CD14-positive monocyte (primary cell): ENCODE results near the gene FBH1. TPM values are rescaled to one million over a fixed set of nuclear protein-coding genes. Genes with fewer than 3 reads are reported as not detected.

ENCODE experiments used
- DNase-seq, 3 donors: peaks; one replicate each; pipeline ENCODE4 v3.0.0-alpha.2; 2011 to 2022
- H2AFZ ChIP-seq: 2 replicates; pipeline ENCODE4 v1.6.0; 2012; ENCODE audit warnings: mild to moderate bottlenecking, low read depth, low read length, inconsistent platforms; ENCODE audit not compliant: insufficient read depth, poor library complexity, severe bottlenecking
- H3K27ac ChIP-seq, 2 donors: 1 replicate in 1 of 2; 2 replicates in 1 of 2; pipeline ENCODE4 v1.5.1; 2012 to 2013; ENCODE audit warnings: low read length in 2 of 2, control low read depth in 1 of 2, inconsistent platforms in 1 of 2, low read depth in 1 of 2, mild to moderate bottlenecking in 1 of 2
- H3K27me3 ChIP-seq, 2 donors: one replicate each; pipeline versions ENCODE4 v1.6.0 to v1.6.1; 2011 to 2013; ENCODE audit warnings: low read length in 2 of 2; ENCODE audit not compliant: control insufficient read depth in 2 of 2, insufficient read depth in 2 of 2
- H3K36me3 ChIP-seq, 2 donors: replicated peaks in 1 of 2; 1 replicate in 1 of 2; 2 replicates in 1 of 2; pipeline versions ENCODE4 v1.5.1 to v1.6.1; 2012 to 2013; ENCODE audit warnings: low read length in 2 of 2, control low read depth in 1 of 2, inconsistent platforms in 1 of 2, mild to moderate bottlenecking in 1 of 2; ENCODE audit not compliant: insufficient read depth in 2 of 2, control insufficient read depth in 1 of 2
- H3K4me1 ChIP-seq, 2 donors: 1 replicate in 1 of 2; 2 replicates in 1 of 2; pipeline versions ENCODE4 v1.5.1 to v1.6.1; 2012 to 2013; ENCODE audit warnings: low read length in 2 of 2, control low read depth in 1 of 2, inconsistent platforms in 1 of 2, mild to moderate bottlenecking in 1 of 2, moderate library complexity in 1 of 2; ENCODE audit not compliant: insufficient read depth in 2 of 2, control insufficient read depth in 1 of 2
- H3K4me2 ChIP-seq: replicated peaks from 2 replicates; pipeline ENCODE3; 2012; ENCODE audit warnings: low read length, moderate library complexity, mild to moderate bottlenecking; ENCODE audit not compliant: poor library complexity, severe bottlenecking; ENCODE audit errors: extremely low read depth
- H3K4me3 ChIP-seq, 3 experiments: fragments of 200-600 bp in 1 of 3; sonication (generic) in 1 of 3; replicated peaks in 1 of 3; 1 replicate in 2 of 3; 2 replicates in 1 of 3; pipeline ENCODE4 v1.5.1; 2011 to 2013; ENCODE audit warnings: low read length in 3 of 3, mild to moderate bottlenecking in 3 of 3, control low read depth in 2 of 3, low read depth in 2 of 3, inconsistent platforms in 1 of 3, moderate library complexity in 1 of 3
- H3K79me2 ChIP-seq: 2 replicates; pipeline ENCODE4 v1.6.0; 2012; ENCODE audit warnings: mild to moderate bottlenecking, control low read depth, inconsistent platforms, low read length, moderate library complexity; ENCODE audit not compliant: insufficient read depth
- H3K9ac ChIP-seq: 2 replicates; pipeline ENCODE4 v1.6.0; 2017; ENCODE audit warnings: low read length, mild to moderate bottlenecking; ENCODE audit not compliant: insufficient read depth, poor library complexity, severe bottlenecking
- H3K9me3 ChIP-seq, 2 donors: replicated peaks in 1 of 2; 1 replicate in 1 of 2; 2 replicates in 1 of 2; pipeline versions ENCODE4 v1.5.1 to v1.6.1; 2012 to 2013; ENCODE audit warnings: low read length in 2 of 2, control low read depth in 1 of 2; ENCODE audit not compliant: control insufficient read depth in 1 of 2, insufficient read depth in 1 of 2
- H4K20me1 ChIP-seq: 2 replicates; pipeline ENCODE4 v1.6.0; 2012; ENCODE audit warnings: mild to moderate bottlenecking, low read length, control low read depth, moderate library complexity; ENCODE audit not compliant: insufficient read depth
- H3K27ac Mint-ChIP-seq, 7 donors: one replicate each; pipeline ENCODE4 v1.8.0; 2020; ENCODE audit warnings: mild to moderate bottlenecking in 7 of 7, mixed read lengths in 7 of 7, moderate library complexity in 6 of 7, inconsistent platforms in 2 of 7
- H3K27me3 Mint-ChIP-seq, 3 donors: one replicate each; pipeline ENCODE4 v1.8.0; 2021 to 2022; ENCODE audit warnings: low read depth in 3 of 3, mild to moderate bottlenecking in 3 of 3, mixed read lengths in 3 of 3, moderate library complexity in 3 of 3, inconsistent platforms in 1 of 3
- H3K36me3 Mint-ChIP-seq, 2 donors: one replicate each; pipeline ENCODE4 v1.8.0; 2020; ENCODE audit warnings: mixed read lengths in 2 of 2, inconsistent platforms in 1 of 2, mild to moderate bottlenecking in 1 of 2
- H3K4me1 Mint-ChIP-seq: one replicate; pipeline ENCODE4 v1.8.0; 2020; ENCODE audit warnings: mild to moderate bottlenecking, mixed read lengths
- H3K4me3 Mint-ChIP-seq, 2 donors: one replicate each; pipeline ENCODE4 v1.8.0; 2020; ENCODE audit warnings: mild to moderate bottlenecking in 2 of 2, mixed read lengths in 2 of 2, moderate library complexity in 1 of 2
- H3K9me3 Mint-ChIP-seq, 7 donors: one replicate each; pipeline ENCODE4 v1.8.0; 2020 to 2022; ENCODE audit warnings: mixed read lengths in 7 of 7, mild to moderate bottlenecking in 6 of 7, moderate library complexity in 6 of 7, inconsistent platforms in 2 of 7
- CTCF ChIP-seq: fragments of 200-600 bp; IDR thresholded peaks from one replicate; pipeline ENCODE4 v1.8.0; 2022; ENCODE audit warnings: antibody characterized with exemption, mild to moderate bottlenecking
- WGBS: methylation state at CpG from one replicate; pipeline ENCODE4 v1.1.5; 2013; ENCODE audit warnings: missing lambda C conversion rate; ENCODE audit not compliant: insufficient coverage; 5-methylcytosine and 5-hydroxymethylcytosine counted together
- intact Hi-C, 2 donors: fragments of 100-400 bp; cut with micrococcal nuclease; formaldehyde crosslinking; loops; one replicate each; pipeline versions ENCODE4 v1.15.0 to v1.15.1; 2023
- polyA plus RNA-seq, 3 donors: library from polyadenylated mRNA; depleted of rRNA in 1 of 3; unstranded in 2 of 3; stranded (reverse) in 1 of 3; fragments of 300-500 nt in 2 of 3; fragments of >200 nt in 1 of 3; fragmentation: Illumina TruSeq in 2 of 3; gene quantifications; 1 replicate in 2 of 3; 2 replicates in 1 of 3; pipeline ENCODE4 v1.2.3, GENCODE V29; 2012 to 2021

Gene FBH1
- polyA plus RNA-seq, 3 donors = 33.9 to 73.3 (median 48.3) TPM

GRCh38 chr10:5887029-5887428 is 3.0 kb upstream of the FBH1 start:
- Histone ChIP-seq H3K27ac (no peak overlapping the region), H4K20me1 (peaks cover 18% of the 10 kb centered on the region), H3K4me2 (no peak overlapping the region), H3K9ac (no peak overlapping the region), H3K4me3 (no peak overlapping the region), H3K9me3 (no peaks in the 10 kb centered on the region), H3K27me3 (no peaks in the 10 kb centered on the region), H2AFZ (no peak overlapping the region), H3K79me2 (peaks cover 20% of the 10 kb centered on the region), H3K4me1 (peaks cover 22 to 29% of the 10 kb centered on the region in 2 donors), H3K36me3 (peaks cover 26 to 34% of the 10 kb centered on the region in 2 donors)
- Mint-ChIP-seq H3K36me3 (peaks cover 42% of the 10 kb centered on the region in 2 donors), H3K4me3 (no peak overlapping the region), H3K9me3 (no peaks in the 10 kb centered on the region), H3K4me1 (peaks cover 27% of the 10 kb centered on the region), H3K27me3 (peaks cover 0 to 2% (median 0%) of the 10 kb centered on the region in 3 donors), H3K27ac (no peak overlapping the region)
- intact Hi-C loops = loop anchor here (5.0 kb wide), 2 partner anchors 75 to 205 kb away; partner anchors contain the start of genes GDI2 (in 1 of the 2) and TASOR2 (in 1 of the 2)
- no peak for TF ChIP-seq CTCF
- no peak for DNase-seq
- no CpG with 5 or more reads among the region's 1 CpG for WGBS

- no peak for DNase-seq
- Mint-ChIP-seq H3K4me1 (peaks cover 31% of the 10 kb centered on the region), H3K36me3 (peaks cover 38 to 41% of the 10 kb centered on the region in 2 donors), H3K9me3 (no peaks in the 10 kb centered on the region), H3K4me3 (no peak overlapping the region), H3K27me3 (peaks cover 0 to 2% (median 0%) of the 10 kb centered on the region in 3 donors), H3K27ac (no peak overlapping the region)
- peak overlapping the region; percentile 98 for H3K4me2 ChIP-seq
- H3K79me2 ChIP-seq = peaks cover 27% of the 10 kb centered on the region
- no peak overlapping the region for H3K27ac ChIP-seq
- no peak overlapping the region for H3K9ac ChIP-seq
- H2AFZ ChIP-seq = no peak overlapping the region
- H3K9me3 ChIP-seq = no peaks in the 10 kb centered on the region
- H4K20me1 ChIP-seq = peaks cover 20% of the 10 kb centered on the region
- 95% methylated on average over 4 of the region's 8 CpGs for WGBS
- H3K27me3 ChIP-seq = no peaks in the 10 kb centered on the region
- intact Hi-C loops = loop anchor here (2.0 to 5.0 kb wide), 3 partner anchors 75 to 205 kb away; partner anchors contain the start of genes GDI2 (in 1 of the 2), IL15RA (in 1 of the 2) and TASOR2 (in 1 of the 2)
- TF ChIP-seq CTCF = no peak
- H3K4me3 ChIP-seq = no peak overlapping the region
- peaks cover 21 to 28% of the 10 kb centered on the region in 2 donors for H3K36me3 ChIP-seq
- peaks cover 22 to 29% of the 10 kb centered on the region in 2 donors for H3K4me1 ChIP-seq
Observed at GRCh38 chr10:5887641-5888040, 2.4 kb upstream of the FBH1 start.
